CD4-positive, alpha-beta T cell (primary cell): Measurements from ENCODE around the gene ZNF28. TPM values are rescaled to one million over a fixed set of nuclear protein-coding genes. Genes with fewer than 3 reads are reported as not detected.
"Not testable (repeated sequence)": the region's sequence is repeated elsewhere in the genome, so short reads cannot be mapped to it uniquely, and the experiment has no call there.

Source experiments
- ATAC-seq: fragments of 200-7000 bp; cut with Tn5 transposase; one replicate; pipeline ENCODE4 v1.10.0; 2022; ENCODE audit warnings: mild to moderate bottlenecking; ENCODE audit not compliant: poor library complexity
- CTCF ChIA-PET: fragments of 350-600 bp; sonication (Branson Sonifier 250); formaldehyde crosslinking; loops from one replicate; lab custom pipeline; 2021; ENCODE audit warnings: antibody characterized with exemption, inconsistent platforms; lab: Charles Lee
- POLR2A ChIA-PET: fragments of 350-600 bp; sonication (Branson Sonifier 250); formaldehyde crosslinking; loops from one replicate; lab custom pipeline; 2021; ENCODE audit warnings: antibody characterized with exemption, inconsistent platforms; lab: Charles Lee
- DNase-seq, 14 experiments: peaks; one replicate each; pipeline ENCODE4 v3.0.0-alpha.2; 2013 to 2020; ENCODE audit warnings: mixed read lengths in 2 of 14
- H3K27ac ChIP-seq, 2 donors: one replicate each; pipeline versions ENCODE4 v1.5.1 to v1.7.0; 2013; ENCODE audit warnings: low read length in 2 of 2, low read depth in 1 of 2, mild to moderate bottlenecking in 1 of 2
- H3K27me3 ChIP-seq, 2 experiments: 1 replicate in 1 of 2; 2 replicates in 1 of 2; pipeline versions ENCODE4 v1.6.1 to v1.7.0; 2013; ENCODE audit warnings: low read length in 2 of 2, control low read depth in 1 of 2, mild to moderate bottlenecking in 1 of 2, moderate library complexity in 1 of 2; ENCODE audit not compliant: insufficient read depth in 2 of 2, control insufficient read depth in 1 of 2
- H3K36me3 ChIP-seq: one replicate; pipeline ENCODE4 v1.6.1; 2013; ENCODE audit warnings: low read length, control low read depth; ENCODE audit not compliant: insufficient read depth
- H3K4me1 ChIP-seq: one replicate; pipeline ENCODE4 v1.6.1; 2013; ENCODE audit warnings: low read length, control low read depth; ENCODE audit not compliant: insufficient read depth
- H3K4me3 ChIP-seq: one replicate; pipeline ENCODE4 v1.5.1; 2013; ENCODE audit warnings: mild to moderate bottlenecking, low read length, moderate library complexity
- H3K9me3 ChIP-seq, 2 experiments: 1 replicate in 1 of 2; 2 replicates in 1 of 2; pipeline versions ENCODE4 v1.6.1 to v1.7.0; 2013; ENCODE audit warnings: low read length in 2 of 2, mild to moderate bottlenecking in 2 of 2, control low read depth in 1 of 2, moderate library complexity in 1 of 2; ENCODE audit not compliant: control insufficient read depth in 1 of 2, insufficient read depth in 1 of 2
- H3K27ac Mint-ChIP-seq: one replicate; pipeline ENCODE4 v1.8.0; 2020; ENCODE audit warnings: mixed read lengths
- H3K27me3 Mint-ChIP-seq: one replicate; pipeline ENCODE4 v1.8.0; 2021; ENCODE audit warnings: mixed read lengths
- H3K36me3 Mint-ChIP-seq: one replicate; pipeline ENCODE4 v1.8.0; 2021; ENCODE audit warnings: low read depth, mixed read lengths
- H3K4me1 Mint-ChIP-seq: one replicate; pipeline ENCODE4 v1.8.0; 2021; ENCODE audit warnings: low read depth, mixed read lengths
- H3K4me3 Mint-ChIP-seq: one replicate; pipeline ENCODE4 v1.8.0; 2020; ENCODE audit warnings: mild to moderate bottlenecking, mixed read lengths
- H3K9me3 Mint-ChIP-seq: one replicate; pipeline ENCODE4 v1.8.0; 2020; ENCODE audit warnings: mixed read lengths
- CTCF ChIP-seq: fragments of 200-600 bp; IDR thresholded peaks from one replicate; pipeline ENCODE4 v1.8.0; 2022; ENCODE audit warnings: antibody characterized with exemption, mild to moderate bottlenecking
- intact Hi-C, 2 experiments: fragments of 100-400 bp; cut with DNase I in 1 of 2; cut with micrococcal nuclease in 1 of 2; formaldehyde crosslinking; loops; one replicate each; pipeline versions ENCODE4 v1.15.1 to v1.9.0; 2023 to 2025; cut with DNase I, micrococcal nuclease
- total RNA-seq, 174 experiments: library from RNA in 2 of 174; stranded (reverse) in 2 of 174; gene quantifications; one replicate each; pipeline ENCODE4 v1.2.3 and lab custom pipeline; 2021 to 2026

ZNF28 gene
- total RNA-seq, 2 experiments from 2014 or later, result 3.5 to 5.4 TPM

GRCh38 chr19:52823676-52824075 lies 2.2 kb upstream of the ZNF28 start:
- H3K27ac Mint-ChIP-seq, result no peak overlapping the region
- H3K9me3 Mint-ChIP-seq, result no peaks in the 10 kb centered on the region
- ChIA-PET POLR2A (no interaction called here), CTCF (no interaction called here)
- H3K27me3 Mint-ChIP-seq, result no peaks in the 10 kb centered on the region
- Histone ChIP-seq H3K27ac (no peak overlapping the region), H3K4me3 (no peak overlapping the region), H3K4me1 (peaks cover 9% of the 10 kb centered on the region), H3K27me3 (no peaks in the 10 kb centered on the region), H3K36me3 (no peaks in the 10 kb centered on the region), H3K9me3 (peaks cover 0 to 35% of the 10 kb centered on the region in 2 experiments)
- H3K4me3 Mint-ChIP-seq, result no peak overlapping the region
- peaks cover 13% of the 10 kb centered on the region for H3K4me1 Mint-ChIP-seq
- H3K36me3 Mint-ChIP-seq, result peaks cover 29% of the 10 kb centered on the region
- intact Hi-C loops, result loop anchor here in 1 of 2 experiments (2.0 kb wide), 1 partner anchor 73 kb away; the partner anchor contains the start of gene ZNF320
- DNase-seq, result no peak
- no peak for TF ChIP-seq CTCF
- no peak for ATAC-seq

GRCh38 chr19:52820472-52821203 lies 795 bp downstream of the ZNF28 start:
- H3K9me3 ChIP-seq, result peaks cover 0 to 37% of the 10 kb centered on the region in 2 experiments
- H3K4me3 ChIP-seq, result peak overlapping the region; percentile 69
- DNase-seq (peak in 6 of 14 experiments; percentile 14 to 36 (median 20)), ATAC-seq (peak; percentile 14)
- H3K9me3 Mint-ChIP-seq, H3K4me1 ChIP-seq, H3K27me3 Mint-ChIP-seq, H3K27me3 ChIP-seq, CTCF ChIA-PET, POLR2A ChIA-PET, intact Hi-C loops, H3K27ac ChIP-seq: not testable (repeated sequence)
- Mint-ChIP-seq H3K4me3 (peak overlapping the region; percentile 90), H3K4me1 (peaks cover 13% of the 10 kb centered on the region), H3K27ac (peak overlapping the region; percentile 77), H3K36me3 (peaks cover 55% of the 10 kb centered on the region)
- H3K36me3 ChIP-seq, result peaks cover 20% of the 10 kb centered on the region

GRCh38 chr19:52809801-52810200 lies 11.6 kb downstream of the ZNF28 start:
- no peak overlapping the region for H3K27ac ChIP-seq
- peaks cover 72% of the 10 kb centered on the region for H3K36me3 Mint-ChIP-seq
- ATAC-seq (no peak), DNase-seq (no peak)
- ChIA-PET CTCF (no interaction called here), POLR2A (no interaction called here)
- intact Hi-C loops, result no loop called here
- H3K4me3 ChIP-seq, result no peak overlapping the region
- no peak overlapping the region for H3K27ac Mint-ChIP-seq
- no peak for TF ChIP-seq CTCF
- H3K9me3 ChIP-seq, result peaks cover 60% of the 10 kb centered on the region in 2 experiments
- no peaks in the 10 kb centered on the region for H3K4me1 ChIP-seq
- peaks cover 48% of the 10 kb centered on the region for H3K36me3 ChIP-seq
- H3K4me3 Mint-ChIP-seq, result no peak overlapping the region
- H3K27me3 ChIP-seq, result no peaks in the 10 kb centered on the region
- no peaks in the 10 kb centered on the region for H3K27me3 Mint-ChIP-seq
- H3K9me3 Mint-ChIP-seq, result peaks cover 4% of the 10 kb centered on the region
- no peaks in the 10 kb centered on the region for H3K4me1 Mint-ChIP-seq

GRCh38 chr19:52799950-52800640 lies 21.3 kb downstream of the ZNF28 start:
- POLR2A ChIA-PET, ATAC-seq, intact Hi-C loops: not testable (repeated sequence)

More at GRCh38 chr19:52799950-52800640, 21.3 kb downstream of the ZNF28 start:
- H3K4me3 ChIP-seq, CTCF ChIA-PET, H3K4me1 ChIP-seq, H3K27ac Mint-ChIP-seq, H3K27me3 Mint-ChIP-seq, H3K4me3 Mint-ChIP-seq, H3K27me3 ChIP-seq, H3K27ac ChIP-seq, H3K4me1 Mint-ChIP-seq, DNase-seq: not testable (repeated sequence)
- peaks cover 45% of the 10 kb centered on the region for H3K36me3 ChIP-seq
- H3K9me3 ChIP-seq, result peaks cover 55 to 97% of the 10 kb centered on the region in 2 experiments
- peaks cover 93% of the 10 kb centered on the region for H3K36me3 Mint-ChIP-seq
- H3K9me3 Mint-ChIP-seq, result peaks cover 23% of the 10 kb centered on the region
